ENCODE data around the gene AP5B1. TPM values are rescaled to one million over a fixed set of nuclear protein-coding genes. Genes with fewer than 3 reads are reported as not detected.

The AP5B1 gene
- total and polyA plus RNA-seq, 2 experiments from 2014 or later = 3.1 to 16.1 TPM

- no peak for TF ChIP-seq REST (IDR thresholded peaks at IDR 0.05; ENCODE audit: unreplicated experiment)
Measured at GRCh38 chr11:65780770-65781151, at the start of gene AP5B1 (continued).

- no peak for TF ChIP-seq ZNF331 (CRISPR knock-in tag; IDR thresholded peaks at IDR 0.05; ENCODE audit: low read depth)
- peak; percentile 69 for TF ChIP-seq JUNB (IDR thresholded peaks at IDR 0.05; ENCODE audit: unreplicated experiment)
- H3K4me1 ChIP-seq (ENCODE audit: insufficient read depth) = peaks cover 5% of the 10 kb centered on the region; the same call in 1 of the 2 replicates
- Mint-ChIP-seq H3K4me3 (no peak overlapping the region; the same call in 2 of the 3 replicates), H3K4me1 (peaks cover 11% of the 10 kb centered on the region), H3K9me3 (no peaks in the 10 kb centered on the region), H3K36me3 (ENCODE audit: low read depth) (no peaks in the 10 kb centered on the region), H3K27me3 (ENCODE audit: insufficient read depth, low read depth, poor library complexity) (peaks cover 26% of the 10 kb centered on the region), H3K27ac (no peak overlapping the region)
- H3K79me2 ChIP-seq (replicated peaks; ENCODE audit: insufficient read depth) = 0 out of 2 replicates have a peak, but pooled peaks cover 3% of the 10 kb centered on the region
- H3K36me3 ChIP-seq (ENCODE audit: insufficient read depth) = no peaks in the 10 kb centered on the region
- no peak overlapping the region for H3K27ac ChIP-seq (ENCODE audit: low read depth)
- ATAC-seq (no peak), DNase-seq (ENCODE audit: low spot score) (no peak)
- peaks cover 6% of the 10 kb centered on the region; the same call in 1 of the 2 replicates for H3K9me2 ChIP-seq (ENCODE audit: insufficient read depth)
- H3F3A ChIP-seq (replicated peaks; ENCODE audit: low read depth) = 0 out of 2 replicates have a peak, but pooled peaks cover 3% of the 10 kb centered on the region
- no peak overlapping the region for H3K4me2 ChIP-seq
- peaks cover 10% of the 10 kb centered on the region for H3K27me3 ChIP-seq (ENCODE audit: insufficient read depth)
- H2AFZ ChIP-seq = no peak overlapping the region
- H3K4me3 ChIP-seq = no peak overlapping the region
- no peaks in the 10 kb centered on the region; the same call in 1 of the 2 replicates for H4K20me1 ChIP-seq (replicated peaks; ENCODE audit: insufficient read depth)
Measured at GRCh38 chr11:65829459-65829858, 48.7 kb upstream of the AP5B1 start.

GRCh38 chr11:65826984-65827735 is 46.4 kb upstream of the AP5B1 start:
- ATAC-seq (no peak), DNase-seq (ENCODE audit: low spot score) (no peak)
- H3K9me3 Mint-ChIP-seq = no peaks in the 10 kb centered on the region
- Histone ChIP-seq H3K9me2 (ENCODE audit: insufficient read depth) (peaks cover 4% of the 10 kb centered on the region; the same call in 1 of the 2 replicates), H4K20me1 (replicated peaks; ENCODE audit: insufficient read depth) (no peaks in the 10 kb centered on the region; the same call in 1 of the 2 replicates), H3K27me3 (ENCODE audit: insufficient read depth) (peaks cover under 1% of the 10 kb centered on the region; the same call in 1 of the 2 replicates), H3K27ac (ENCODE audit: low read depth) (no peak overlapping the region), H3K4me1 (ENCODE audit: insufficient read depth) (no peaks in the 10 kb centered on the region), H3F3A (replicated peaks; ENCODE audit: low read depth) (0 out of 2 replicates have a peak, but pooled peaks cover 3% of the 10 kb centered on the region), H3K36me3 (ENCODE audit: insufficient read depth) (no peaks in the 10 kb centered on the region), H3K4me2 (no peak overlapping the region), H3K4me3 (no peak overlapping the region), H2AFZ (no peak overlapping the region), H3K79me2 (replicated peaks; ENCODE audit: insufficient read depth) (no peaks in the 10 kb centered on the region)
- no peak overlapping the region for H3K27ac Mint-ChIP-seq
- peaks cover 14% of the 10 kb centered on the region for H3K27me3 Mint-ChIP-seq (ENCODE audit: insufficient read depth, low read depth, poor library complexity)
- no peak overlapping the region for H3K4me3 Mint-ChIP-seq
- H3K36me3 Mint-ChIP-seq (ENCODE audit: low read depth) = no peaks in the 10 kb centered on the region
- TF ChIP-seq ETS1 (IDR thresholded peaks at IDR 0.05) (no peak), REST (IDR thresholded peaks at IDR 0.05; ENCODE audit: unreplicated experiment) (no peak), POLR2AphosphoS5 (IDR thresholded peaks at IDR 0.05; ENCODE audit: low read depth) (no peak), NANOG (IDR thresholded peaks at IDR 0.05; ENCODE audit: borderline replicate concordance) (no peak), ZNF331 (CRISPR knock-in tag; IDR thresholded peaks at IDR 0.05; ENCODE audit: low read depth) (no peak), EZH2 (IDR thresholded peaks at IDR 0.05; ENCODE audit: low read depth, unreplicated experiment) (no peak), CREB1 (CRISPR knock-in tag; IDR thresholded peaks at IDR 0.05; ENCODE audit: low read depth) (no peak), STAT1 (IDR thresholded peaks at IDR 0.05; ENCODE audit: unreplicated experiment) (no peak), ZNF114 (CRISPR knock-in tag; IDR thresholded peaks at IDR 0.05) (no peak), CTCF (conservative IDR thresholded peaks at IDR 0.05; ENCODE audit: low read depth in 2 of 2) (no peak)
- peaks cover 6% of the 10 kb centered on the region; the same call in 2 of the 3 replicates for H3K4me1 Mint-ChIP-seq

All from GM23338 (cell line).